ENCODE data around the gene DUOXA1. TPM values are rescaled to one million over a fixed set of nuclear protein-coding genes. Genes with fewer than 3 reads are reported as not detected.
"Not testable (repeated sequence)": the region's sequence is repeated elsewhere in the genome, so short reads cannot be mapped to it uniquely, and the experiment has no call there.

The DUOXA1 gene
- total RNA-seq, 1 donor from 2014 or later: not detected

DNA sequence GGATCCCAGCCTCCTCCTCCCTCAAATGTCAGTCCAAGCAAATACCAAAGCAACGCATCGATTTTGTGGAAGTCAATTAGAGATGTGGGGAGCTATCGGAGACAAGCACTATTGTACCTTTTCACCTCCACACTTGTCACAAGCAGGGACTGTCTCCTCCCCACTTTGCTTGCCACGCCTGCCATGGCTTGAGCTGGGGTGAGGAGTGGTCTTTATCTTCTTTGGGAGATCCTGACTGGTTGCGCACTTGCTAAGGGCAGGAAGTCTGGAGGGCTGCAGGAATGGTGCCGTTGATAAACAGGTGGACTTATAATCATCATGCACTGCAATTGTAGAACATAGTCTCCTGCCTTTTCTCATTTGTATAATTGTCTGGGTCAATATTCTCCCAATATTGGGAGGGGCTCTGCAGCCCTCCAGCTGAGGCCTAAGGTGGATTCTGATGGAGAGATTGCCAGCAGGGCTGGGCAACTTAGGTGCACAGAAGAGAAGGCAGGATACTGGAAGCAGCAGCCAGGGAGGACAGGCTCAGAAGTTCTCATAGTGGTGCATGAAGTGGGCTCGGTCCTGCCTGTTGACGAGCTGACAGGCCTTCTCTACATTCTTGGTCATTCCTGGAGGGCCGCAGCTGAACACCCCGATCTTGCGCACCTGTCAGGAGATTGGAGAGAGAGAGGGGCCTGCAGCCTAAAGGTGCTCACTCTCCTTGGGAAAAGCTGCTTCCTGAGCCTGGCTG is 35.9 kb downstream of the DUOXA1 start:
- DNase-seq (ENCODE audit: extremely low read depth, low read depth, low spot score): no peak

DNA sequence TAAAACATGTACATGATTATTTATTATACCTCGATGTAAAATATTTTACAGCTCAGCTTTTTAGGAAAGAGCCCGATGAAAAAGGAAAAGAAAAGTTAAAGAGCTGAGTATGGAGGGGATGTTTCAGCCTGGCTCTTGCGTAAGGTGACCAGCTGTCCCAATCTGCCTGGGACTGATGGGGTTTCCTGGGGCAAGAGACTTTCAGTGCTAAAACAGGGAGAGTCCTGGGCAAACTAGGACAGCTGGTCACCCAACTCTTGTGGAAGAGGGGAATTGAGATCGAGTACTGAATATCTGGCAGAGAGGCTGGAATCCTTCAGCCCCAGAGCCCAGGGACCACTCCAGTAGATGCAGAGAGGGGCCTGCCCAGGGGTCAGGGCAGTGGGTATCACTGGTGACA is 36.7 kb downstream of the DUOXA1 start:
- no peak for DNase-seq (ENCODE audit: extremely low read depth, low read depth, low spot score)

GRCh38 chr15:45091576-45091975 is 38.1 kb downstream of the DUOXA1 start:
- no peak for DNase-seq (ENCODE audit: extremely low read depth, low read depth, low spot score)

DNA sequence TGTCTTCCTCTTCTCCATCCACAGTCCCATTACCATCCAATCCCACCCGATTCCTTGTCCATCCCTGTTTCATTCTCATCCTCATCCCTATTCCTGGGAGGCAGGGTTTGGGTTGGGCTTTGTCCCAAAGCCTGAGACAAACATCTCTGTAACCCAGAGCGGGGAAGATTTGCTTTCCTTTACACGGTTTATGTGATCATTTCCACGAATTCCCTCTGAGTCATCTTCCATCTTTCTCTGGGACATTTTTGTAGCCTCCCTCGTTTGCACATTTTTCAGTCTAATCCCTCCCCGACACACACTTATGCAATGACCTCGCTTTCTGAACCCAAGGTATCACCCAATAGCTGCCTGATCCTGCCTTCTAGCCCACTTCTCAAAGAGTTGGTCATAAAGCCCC is 38.5 kb downstream of the DUOXA1 start:
- DNase-seq (ENCODE audit: extremely low read depth, low read depth, low spot score): no peak

DNA sequence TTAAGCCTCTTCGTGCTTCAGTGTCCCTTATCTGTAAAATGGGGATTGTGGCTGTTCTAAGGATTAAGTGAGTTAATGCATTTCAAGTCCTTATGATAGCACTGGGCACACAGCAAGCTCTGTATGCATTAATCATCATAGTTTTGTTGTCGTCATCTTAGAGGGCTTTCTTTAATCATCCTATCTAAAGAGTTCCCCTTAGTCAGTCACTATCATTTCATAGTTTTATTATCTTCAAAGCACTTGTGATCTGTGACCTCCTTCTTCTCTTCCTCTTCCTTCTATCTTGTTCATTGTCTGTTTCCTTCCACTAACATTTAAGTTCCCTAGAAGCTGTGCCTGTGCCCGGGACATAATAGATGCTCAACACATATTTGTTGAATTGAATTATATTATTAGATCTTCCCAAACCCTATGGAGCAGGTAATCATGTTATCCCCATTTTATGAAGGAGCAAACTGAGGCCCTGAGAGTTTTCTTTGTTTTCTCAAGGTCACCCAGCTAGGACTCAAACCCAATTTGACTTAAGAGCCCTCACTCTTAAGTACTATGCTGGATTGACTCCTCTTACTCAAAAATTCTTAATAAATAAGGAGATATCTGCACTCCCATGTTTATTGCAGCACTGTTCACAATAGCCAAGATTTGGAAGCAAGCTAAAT is 39.8 kb downstream of the DUOXA1 start:
- DNase-seq (ENCODE audit: extremely low read depth, low read depth, low spot score): no peak

DNA sequence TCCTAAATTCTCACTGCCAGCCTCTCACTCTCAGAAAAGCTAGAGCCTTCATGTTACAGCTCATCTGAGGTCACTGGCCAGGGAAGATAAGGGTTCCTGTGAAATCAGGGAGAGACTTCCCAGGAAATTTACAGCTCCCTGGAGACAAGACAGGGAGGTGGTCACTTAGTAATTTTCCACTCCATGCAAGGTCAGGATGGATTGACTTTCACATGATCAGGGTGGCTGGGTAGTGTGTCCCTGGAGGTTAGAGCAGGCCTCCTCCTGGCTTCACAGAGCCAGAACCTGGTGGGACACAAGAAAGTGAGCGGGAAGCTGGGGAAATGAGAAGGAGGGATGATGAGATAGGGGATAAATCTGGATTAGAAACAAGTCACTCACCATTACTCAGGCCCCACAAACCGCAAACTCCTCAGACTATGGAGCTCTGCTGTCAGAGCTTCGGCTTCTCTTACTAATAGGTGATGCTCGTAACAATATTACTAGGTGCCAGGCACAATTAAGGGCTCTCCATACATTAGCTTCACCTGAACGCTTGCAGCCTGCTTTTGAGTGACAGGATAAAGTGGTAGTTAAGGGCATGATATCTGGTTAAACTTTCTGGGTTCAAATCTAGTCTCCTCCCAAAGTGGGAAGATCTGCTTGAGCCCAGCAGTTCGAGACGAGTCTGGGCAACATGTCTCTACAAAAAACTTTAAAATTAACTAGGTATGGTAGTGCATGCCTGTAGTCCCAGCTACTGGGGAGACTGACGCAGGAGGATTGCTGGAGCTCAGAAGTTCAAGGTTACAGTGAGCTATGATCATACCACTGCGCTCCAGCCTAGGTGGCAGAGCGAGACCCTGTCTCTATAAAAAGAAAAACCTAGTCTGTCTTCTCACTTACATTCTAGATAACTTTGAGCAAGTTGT is 40.6 kb downstream of the DUOXA1 start:
- no peak for DNase-seq (ENCODE audit: extremely low read depth, low read depth, low spot score)

DNA sequence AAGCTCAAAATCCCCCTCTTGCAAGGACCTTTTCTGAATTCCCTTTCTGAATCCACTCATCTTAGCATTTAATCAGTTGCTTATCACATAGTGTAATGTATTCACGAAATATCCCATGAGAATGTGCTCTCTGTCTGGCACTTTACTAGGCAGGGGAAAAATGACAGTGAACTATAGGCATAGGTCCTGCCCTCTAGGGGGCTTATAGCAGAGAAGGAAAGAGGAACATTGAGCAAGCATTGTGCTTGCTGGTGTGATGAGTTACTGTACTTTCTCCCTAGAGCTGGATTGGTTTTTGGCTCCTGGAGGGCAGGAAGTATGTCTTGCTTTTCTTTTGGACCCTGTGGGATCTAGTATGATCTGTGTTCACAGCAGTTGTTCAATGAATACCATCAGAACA is 42.2 kb downstream of the DUOXA1 start:
- no peak for DNase-seq (ENCODE audit: extremely low read depth, low read depth, low spot score)

DNA sequence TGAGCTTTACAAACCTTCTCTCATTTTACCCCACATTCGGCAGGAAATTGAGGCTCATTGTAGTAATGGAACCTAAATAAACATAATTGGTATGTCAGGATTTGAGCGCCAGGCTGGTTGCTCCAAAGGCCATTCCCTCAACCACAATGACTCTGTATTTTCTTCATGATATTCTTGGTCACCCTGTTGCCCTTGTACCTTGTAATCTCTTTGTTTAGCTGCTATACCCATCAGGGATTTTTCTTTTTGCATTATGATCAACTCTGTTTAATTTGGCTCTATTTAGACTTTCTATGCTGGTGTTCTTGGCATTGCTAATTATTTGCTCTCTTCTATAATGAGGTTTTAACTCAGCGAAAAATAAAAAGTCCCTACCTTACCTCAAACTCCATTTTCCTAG is 45.5 kb downstream of the DUOXA1 start:
- DNase-seq (ENCODE audit: extremely low read depth, low read depth, low spot score): no peak

DNA sequence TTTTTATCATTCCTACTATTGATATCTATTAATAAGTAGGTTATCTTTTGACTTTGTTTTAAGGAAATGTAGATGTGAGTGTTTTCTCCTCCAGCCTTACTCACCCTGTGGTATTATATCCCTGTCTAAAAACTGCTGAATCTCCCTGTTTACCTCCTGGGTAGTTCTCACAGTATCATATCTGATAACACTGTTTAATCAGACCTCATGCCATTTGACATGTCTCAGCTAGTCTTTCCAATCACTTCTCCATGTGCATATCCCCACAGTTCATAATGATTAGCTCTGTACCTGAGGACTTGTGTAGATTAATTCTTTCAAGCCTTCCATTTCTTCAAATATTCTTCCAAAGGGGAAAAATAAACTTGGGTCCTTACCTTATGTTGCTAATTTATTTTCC is 46.5 kb downstream of the DUOXA1 start:
- no peak for DNase-seq (ENCODE audit: extremely low read depth, low read depth, low spot score)

DNA sequence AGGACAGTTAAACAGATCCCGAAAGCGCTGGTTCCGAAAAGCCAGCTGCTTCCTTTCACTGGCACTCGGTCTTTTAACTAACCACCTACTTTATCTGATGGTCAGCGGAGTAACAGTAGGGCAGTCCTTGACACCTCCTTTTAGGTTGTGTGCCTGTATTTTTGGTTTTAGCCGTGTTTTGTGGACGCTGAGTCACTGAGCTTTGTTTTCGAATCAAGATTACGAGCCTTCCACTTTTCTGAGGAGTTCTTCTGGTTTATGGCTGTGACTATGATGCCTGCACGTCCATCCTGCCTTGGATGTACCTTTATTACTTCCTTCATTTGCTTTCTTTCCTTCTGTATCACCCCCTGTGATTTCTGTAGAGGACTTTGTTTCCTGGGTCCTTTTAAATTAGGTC is 47.3 kb downstream of the DUOXA1 start:
- DNase-seq (ENCODE audit: extremely low read depth, low read depth, low spot score): not testable (repeated sequence)

- not testable (repeated sequence) for DNase-seq (ENCODE audit: extremely low read depth, low read depth, low spot score)
Measured at GRCh38 chr15:45080593-45080992, 49.1 kb downstream of the DUOXA1 start.

DNA sequence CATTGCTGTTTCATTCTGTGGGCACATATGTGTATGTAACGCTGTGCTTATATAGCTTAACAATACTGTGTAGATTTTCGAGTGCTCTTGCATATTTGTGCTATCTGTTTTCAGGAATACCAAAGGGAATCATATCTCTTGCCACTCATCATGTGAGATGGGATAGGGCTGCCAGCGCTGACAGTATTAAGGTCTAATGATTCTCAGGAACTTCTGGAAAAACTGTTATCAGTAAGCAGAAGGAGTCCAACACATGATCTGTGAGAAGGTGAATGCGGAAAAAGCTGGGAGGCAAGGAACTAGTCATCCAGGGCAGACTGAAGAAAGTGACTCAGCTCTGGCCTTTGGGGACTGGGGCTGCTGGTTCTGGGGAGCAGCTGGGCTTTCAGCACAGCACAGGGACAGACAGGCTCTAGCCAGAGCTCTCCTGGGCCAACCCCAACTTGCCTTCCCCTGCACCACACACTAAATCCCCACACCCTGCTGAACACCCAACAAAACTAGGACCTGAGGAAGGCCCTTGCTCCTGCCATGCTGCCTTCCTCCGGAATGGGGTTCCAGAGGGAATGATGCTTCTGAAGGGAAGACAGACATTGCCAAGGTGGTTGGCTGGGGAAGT is 49.9 kb downstream of the DUOXA1 start:
- DNase-seq (ENCODE audit: extremely low read depth, low read depth, low spot score): not testable (repeated sequence)

- not testable (repeated sequence) for DNase-seq (ENCODE audit: extremely low read depth, low read depth, low spot score)
Measured at GRCh38 chr15:45079201-45079600, 50.5 kb downstream of the DUOXA1 start.

DNA sequence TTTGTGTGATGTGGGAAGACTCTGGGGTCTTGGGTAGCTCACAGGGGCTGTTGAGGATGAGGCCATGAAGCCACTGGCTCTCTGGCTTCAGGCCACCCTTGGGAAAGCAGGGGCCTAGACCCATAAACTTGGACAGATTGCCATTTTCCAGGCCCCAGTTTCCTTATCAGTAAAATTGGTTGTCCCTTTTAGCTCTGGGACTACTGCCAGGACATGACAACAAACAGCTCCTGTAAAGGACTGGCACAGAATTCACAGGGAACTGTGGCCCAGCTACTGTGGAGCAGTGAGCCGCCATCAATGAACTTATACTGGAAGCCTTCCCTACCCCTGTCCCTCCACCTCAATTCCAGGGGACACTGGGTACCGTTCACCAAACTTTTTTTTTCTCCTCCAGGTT is 52.3 kb downstream of the DUOXA1 start:
- not testable (repeated sequence) for DNase-seq (ENCODE audit: extremely low read depth, low read depth, low spot score)

DNA sequence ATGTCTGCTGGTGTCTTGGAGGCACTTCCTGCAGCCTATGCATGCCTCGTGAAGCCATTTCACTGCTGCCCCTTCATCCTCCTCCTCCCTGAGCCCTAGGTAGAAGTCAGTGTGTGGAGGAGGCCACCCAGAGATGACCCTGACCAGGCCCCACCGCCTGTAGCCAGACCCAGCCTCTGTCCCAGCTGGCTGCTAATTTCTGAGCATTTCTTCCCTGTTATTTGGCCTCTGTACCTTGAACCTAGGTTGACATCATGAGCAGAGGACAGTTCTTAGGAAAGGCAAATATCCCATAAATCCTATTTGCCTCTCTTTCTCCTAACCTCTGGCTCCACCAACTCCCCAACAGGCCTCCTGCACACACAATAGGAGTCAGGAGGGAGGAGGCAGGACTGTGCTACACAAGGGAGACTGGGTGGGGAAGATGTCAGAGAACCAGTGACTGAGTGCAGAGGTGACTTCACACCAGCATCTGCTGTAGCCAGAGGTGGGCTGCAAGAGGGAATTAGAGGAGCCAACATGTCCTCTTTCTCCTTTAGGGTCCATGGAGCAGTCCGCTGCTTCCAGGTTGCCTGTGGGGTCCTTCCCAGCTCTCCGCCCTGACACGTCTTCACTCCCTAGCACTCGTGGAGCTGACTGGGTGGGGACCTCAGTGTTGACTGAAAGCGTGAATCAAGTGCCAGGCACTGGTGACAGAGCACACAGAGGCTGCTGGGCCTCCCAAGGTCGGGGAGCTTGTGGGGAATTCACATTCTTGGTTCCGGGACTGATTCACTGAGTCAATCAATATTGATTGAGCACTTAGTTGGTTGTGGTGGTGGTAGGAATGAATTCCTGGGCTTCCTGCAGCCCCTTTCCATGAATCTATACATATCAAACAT is 54.0 kb downstream of the DUOXA1 start:
- not testable (repeated sequence) for DNase-seq (ENCODE audit: extremely low read depth, low read depth, low spot score)

- DNase-seq (ENCODE audit: extremely low read depth, low read depth, low spot score): not testable (repeated sequence)
Measured at GRCh38 chr15:45073602-45074001, 56.1 kb downstream of the DUOXA1 start.

DNA sequence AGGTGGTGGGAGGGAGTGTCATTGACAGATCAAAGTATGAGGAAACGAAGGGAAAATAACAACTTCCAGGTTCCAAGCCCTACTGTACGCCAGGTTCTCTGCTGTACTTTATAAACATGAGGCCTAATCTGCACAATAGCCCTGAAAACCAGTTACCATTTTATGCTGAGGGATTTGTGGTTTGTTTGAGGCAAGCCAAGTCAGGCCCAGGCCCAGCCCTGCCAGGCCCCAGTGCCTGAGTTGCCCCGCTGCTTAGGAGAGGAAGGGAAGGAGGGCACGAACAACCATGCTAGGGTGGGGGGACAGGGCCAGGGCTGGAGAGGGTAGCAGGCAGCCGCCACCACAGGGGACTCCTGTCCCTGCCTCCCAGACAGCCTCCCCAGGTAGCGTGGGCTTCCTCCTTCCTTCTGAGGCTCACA is 59.7 kb downstream of the DUOXA1 start:
- DNase-seq (ENCODE audit: extremely low read depth, low read depth, low spot score): not testable (repeated sequence)
